Esophagus muscularis mucosa (tissue), 4 donors: ENCODE data around the gene CNDP1.

ENCODE experiments used
- EP300 ChIP-seq: sonication (generic); formaldehyde crosslinking; IDR thresholded peaks from one replicate; pipeline ENCODE4 v1.6.1; 2017; ENCODE audit warnings: antibody characterized with exemption
- POLR2A ChIP-seq: fragments of 450-650 bp; IDR thresholded peaks from one replicate; pipeline ENCODE4 v1.6.1; 2017; ENCODE audit warnings: antibody characterized with exemption, moderate library complexity, mild to moderate bottlenecking, low read depth
- POLR2AphosphoS5 ChIP-seq, 2 donors: sonication (generic); formaldehyde crosslinking; IDR thresholded peaks; one replicate each; pipeline ENCODE4 v1.6.1; 2017; ENCODE audit warnings: antibody characterized with exemption in 2 of 2
- TF ChIP-seq, protein P1 (sequence below), 3 experiments: fragments of 200-600 bp in 2 of 3; fragments of 450-650 bp in 1 of 3; sonication (generic) in 2 of 3; IDR thresholded peaks; one replicate each; pipeline ENCODE4 v1.5.1; 2017 to 2019; ENCODE audit warnings: antibody characterized with exemption in 3 of 3, mild to moderate bottlenecking in 2 of 3, moderate library complexity in 1 of 3

DNA sequence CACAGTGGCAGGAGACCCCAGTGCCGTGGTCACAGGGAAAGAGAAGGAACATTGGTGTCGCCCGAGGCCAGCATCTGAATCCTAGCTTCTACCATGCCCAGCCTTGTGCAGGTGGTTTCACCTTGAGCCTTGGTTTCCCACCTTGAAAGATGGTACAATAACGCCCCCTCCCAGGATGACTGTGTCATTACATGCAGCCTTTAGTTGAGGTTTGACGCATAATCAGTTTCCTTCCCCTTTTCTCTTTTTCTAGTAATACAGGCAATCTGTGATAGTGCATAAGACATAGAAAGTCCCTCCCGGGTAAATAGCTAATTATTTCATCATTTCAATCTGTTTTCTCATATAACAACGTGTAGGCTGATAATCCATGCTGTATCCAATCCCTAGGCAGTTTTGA is 33.5 kb downstream of the CNDP1 start:
- TF ChIP-seq POLR2AphosphoS5 (IDR thresholded peaks at IDR 0.05) = no peak
- TF ChIP-seq, protein P1, sequence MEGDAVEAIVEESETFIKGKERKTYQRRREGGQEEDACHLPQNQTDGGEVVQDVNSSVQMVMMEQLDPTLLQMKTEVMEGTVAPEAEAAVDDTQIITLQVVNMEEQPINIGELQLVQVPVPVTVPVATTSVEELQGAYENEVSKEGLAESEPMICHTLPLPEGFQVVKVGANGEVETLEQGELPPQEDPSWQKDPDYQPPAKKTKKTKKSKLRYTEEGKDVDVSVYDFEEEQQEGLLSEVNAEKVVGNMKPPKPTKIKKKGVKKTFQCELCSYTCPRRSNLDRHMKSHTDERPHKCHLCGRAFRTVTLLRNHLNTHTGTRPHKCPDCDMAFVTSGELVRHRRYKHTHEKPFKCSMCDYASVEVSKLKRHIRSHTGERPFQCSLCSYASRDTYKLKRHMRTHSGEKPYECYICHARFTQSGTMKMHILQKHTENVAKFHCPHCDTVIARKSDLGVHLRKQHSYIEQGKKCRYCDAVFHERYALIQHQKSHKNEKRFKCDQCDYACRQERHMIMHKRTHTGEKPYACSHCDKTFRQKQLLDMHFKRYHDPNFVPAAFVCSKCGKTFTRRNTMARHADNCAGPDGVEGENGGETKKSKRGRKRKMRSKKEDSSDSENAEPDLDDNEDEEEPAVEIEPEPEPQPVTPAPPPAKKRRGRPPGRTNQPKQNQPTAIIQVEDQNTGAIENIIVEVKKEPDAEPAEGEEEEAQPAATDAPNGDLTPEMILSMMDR (IDR thresholded peaks at IDR 0.05) = no peak
- no peak for TF ChIP-seq POLR2A
- TF ChIP-seq EP300 = no peak
